CD8-positive, alpha-beta memory T cell (primary cell): ENCODE results near the gene ST7L. TPM values are rescaled to one million over a fixed set of nuclear protein-coding genes. Genes with fewer than 3 reads are reported as not detected.

ENCODE experiments used
- CTCF ChIA-PET: fragments of 350-600 bp; sonication (Branson Sonifier 250); formaldehyde crosslinking; loops from one replicate; lab custom pipeline; 2021; ENCODE audit warnings: antibody characterized with exemption; lab: Charles Lee
- POLR2A ChIA-PET: fragments of 350-600 bp; sonication (Branson Sonifier 250); formaldehyde crosslinking; loops from one replicate; lab custom pipeline; 2021; ENCODE audit warnings: antibody characterized with exemption; lab: Charles Lee
- DNase-seq, 5 donors: peaks; one replicate each; pipeline versions ENCODE4 v3.0.0 to v3.0.0-alpha.2; 2020 to 2022; ENCODE audit warnings: mixed read lengths in 1 of 5
- H3K27ac ChIP-seq: one replicate; pipeline ENCODE4 v1.7.0; 2013; ENCODE audit warnings: low read depth, mild to moderate bottlenecking, low read length, moderate library complexity
- H3K27me3 ChIP-seq: 2 replicates; pipeline ENCODE4 v1.7.0; 2013; ENCODE audit warnings: low read length, mild to moderate bottlenecking; ENCODE audit not compliant: insufficient read depth, poor library complexity, severe bottlenecking
- H3K36me3 ChIP-seq: 2 replicates; pipeline ENCODE4 v1.7.0; 2013; ENCODE audit warnings: mild to moderate bottlenecking, low read length, moderate library complexity; ENCODE audit not compliant: insufficient read depth
- H3K4me1 ChIP-seq: 2 replicates; pipeline ENCODE4 v1.7.0; 2013; ENCODE audit warnings: mild to moderate bottlenecking, low read length, moderate library complexity; ENCODE audit not compliant: insufficient read depth
- H3K4me3 ChIP-seq: 2 replicates; pipeline ENCODE4 v1.7.0; 2013; ENCODE audit warnings: mild to moderate bottlenecking, low read length
- H3K9me3 ChIP-seq: 2 replicates; pipeline ENCODE4 v1.7.0; 2013; ENCODE audit warnings: mild to moderate bottlenecking, low read length
- H3K27ac Mint-ChIP-seq, 8 donors: one replicate each; pipeline ENCODE4 v1.8.0; 2020 to 2021; ENCODE audit warnings: mixed read lengths in 8 of 8, mild to moderate bottlenecking in 6 of 8, inconsistent platforms in 3 of 8, moderate library complexity in 3 of 8
- H3K27me3 Mint-ChIP-seq, 2 donors: one replicate each; pipeline ENCODE4 v1.8.0; 2020 to 2021; ENCODE audit warnings: mixed read lengths in 2 of 2, mild to moderate bottlenecking in 1 of 2, moderate library complexity in 1 of 2
- H3K36me3 Mint-ChIP-seq, 3 donors: one replicate each; pipeline ENCODE4 v1.8.0; 2020 to 2021; ENCODE audit warnings: mixed read lengths in 3 of 3, inconsistent platforms in 1 of 3, mild to moderate bottlenecking in 1 of 3
- H3K4me1 Mint-ChIP-seq, 3 donors: one replicate each; pipeline ENCODE4 v1.8.0; 2020 to 2021; ENCODE audit warnings: mixed read lengths in 3 of 3, inconsistent platforms in 1 of 3, mild to moderate bottlenecking in 1 of 3
- H3K4me3 Mint-ChIP-seq, 7 donors: one replicate each; pipeline ENCODE4 v1.8.0; 2020 to 2021; ENCODE audit warnings: mixed read lengths in 7 of 7, mild to moderate bottlenecking in 6 of 7, moderate library complexity in 4 of 7, inconsistent platforms in 2 of 7
- H3K9me3 Mint-ChIP-seq, 5 donors: one replicate each; pipeline ENCODE4 v1.8.0; 2020 to 2022; ENCODE audit warnings: mixed read lengths in 5 of 5, mild to moderate bottlenecking in 3 of 5, moderate library complexity in 2 of 5, inconsistent platforms in 1 of 5
- polyA plus RNA-seq: library from polyadenylated mRNA; unstranded; fragments of 300-500 nt; fragmentation: Illumina TruSeq; gene quantifications from one replicate; pipeline ENCODE4 v1.2.3, GENCODE V29; 2021
- total RNA-seq, 2 experiments: library from RNA; stranded (reverse); gene quantifications; one replicate each; pipeline ENCODE4 v1.2.3, GENCODE V29; 2021

ST7L gene
- total and polyA plus RNA-seq, 3 experiments from 2014 or later, result 11.3 to 12.2 (median 11.6) TPM

DNA sequence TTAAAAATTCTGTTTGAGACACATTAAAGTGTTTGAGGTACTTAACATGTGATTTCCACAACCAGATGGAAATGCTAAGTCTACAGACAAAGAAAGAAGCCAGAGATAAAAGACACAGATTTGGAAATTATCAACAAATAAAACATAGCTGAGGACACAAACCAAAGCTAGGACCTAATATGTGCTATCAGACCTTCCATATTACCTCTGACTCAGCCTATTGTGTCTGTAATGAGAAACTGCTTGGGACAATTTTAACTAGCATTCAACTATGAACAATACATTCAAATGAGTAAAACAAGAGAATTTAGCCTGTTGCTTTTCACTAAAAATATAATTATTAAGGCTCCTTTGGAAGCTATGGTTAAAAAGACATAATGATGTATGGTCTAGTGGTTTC lies 55.6 kb downstream of the ST7L start:
- H3K36me3 ChIP-seq, result no peaks in the 10 kb centered on the region
- no peaks in the 10 kb centered on the region for H3K9me3 Mint-ChIP-seq
- CTCF ChIA-PET, result no interaction called here
- no peaks in the 10 kb centered on the region for H3K27me3 ChIP-seq
- POLR2A ChIA-PET, result no interaction called here
- no peak overlapping the region for H3K27ac Mint-ChIP-seq
- no peaks in the 10 kb centered on the region for H3K4me1 ChIP-seq
- no peak overlapping the region for H3K27ac ChIP-seq
- no peaks in the 10 kb centered on the region for H3K4me1 Mint-ChIP-seq
- no peaks in the 10 kb centered on the region for H3K9me3 ChIP-seq
- no peaks in the 10 kb centered on the region for H3K27me3 Mint-ChIP-seq
- peaks cover 0 to 18% (median 2%) of the 10 kb centered on the region in 3 donors for H3K36me3 Mint-ChIP-seq
- no peak overlapping the region for H3K4me3 Mint-ChIP-seq
- H3K4me3 ChIP-seq, result no peak overlapping the region
- DNase-seq, result no peak

- no peaks in the 10 kb centered on the region for H3K4me1 Mint-ChIP-seq
Observed at GRCh38 chr1:112558634-112559033, 60.3 kb downstream of the ST7L start.

GRCh38 chr1:112557385-112557784 lies 61.6 kb downstream of the ST7L start:
- Mint-ChIP-seq H3K4me3 (no peak overlapping the region), H3K27ac (peak overlapping the region in 2 of 8 donors; percentile 6 to 19), H3K4me1 (no peaks in the 10 kb centered on the region), H3K36me3 (peaks cover 4 to 20% (median 6%) of the 10 kb centered on the region in 3 donors), H3K9me3 (no peaks in the 10 kb centered on the region), H3K27me3 (no peaks in the 10 kb centered on the region)
- H3K27ac ChIP-seq, result no peak overlapping the region
- no peaks in the 10 kb centered on the region for H3K9me3 ChIP-seq
- H3K4me3 ChIP-seq, result no peak overlapping the region
- ChIA-PET POLR2A (no interaction called here), CTCF (no interaction called here)
- no peak for DNase-seq
- no peaks in the 10 kb centered on the region for H3K4me1 ChIP-seq
- no peaks in the 10 kb centered on the region for H3K27me3 ChIP-seq
- H3K36me3 ChIP-seq, result no peaks in the 10 kb centered on the region

More at GRCh38 chr1:112558634-112559033, 60.3 kb downstream of the ST7L start:
- POLR2A ChIA-PET, result no interaction called here
- Mint-ChIP-seq H3K9me3 (no peaks in the 10 kb centered on the region), H3K4me3 (no peak overlapping the region), H3K27me3 (no peaks in the 10 kb centered on the region), H3K36me3 (peaks cover 4 to 20% (median 6%) of the 10 kb centered on the region in 3 donors), H3K27ac (no peak overlapping the region)
- no peaks in the 10 kb centered on the region for H3K4me1 ChIP-seq
- H3K27me3 ChIP-seq, result no peaks in the 10 kb centered on the region
- H3K4me3 ChIP-seq, result no peak overlapping the region
- H3K27ac ChIP-seq, result no peak overlapping the region
- H3K9me3 ChIP-seq, result no peaks in the 10 kb centered on the region
- no peak for DNase-seq
- H3K36me3 ChIP-seq, result no peaks in the 10 kb centered on the region
- CTCF ChIA-PET, result no interaction called here

- ChIA-PET CTCF (interaction anchor here (1.1 kb wide), 1 partner anchor 121 kb away, joined by 3 read pairs; no protein-coding TSS in a partner anchor), POLR2A (no interaction called here)
- DNase-seq, result no peak
- no peaks in the 10 kb centered on the region for H3K27me3 Mint-ChIP-seq
- peak overlapping the region in 1 of 8 donors; percentile 3 for H3K27ac Mint-ChIP-seq
- Histone ChIP-seq H3K9me3 (no peaks in the 10 kb centered on the region), H3K4me3 (no peak overlapping the region), H3K27me3 (no peaks in the 10 kb centered on the region), H3K4me1 (no peaks in the 10 kb centered on the region), H3K27ac (no peak overlapping the region), H3K36me3 (no peaks in the 10 kb centered on the region)
- H3K36me3 Mint-ChIP-seq, result peaks cover 4 to 29% (median 10%) of the 10 kb centered on the region in 3 donors
- no peaks in the 10 kb centered on the region for H3K9me3 Mint-ChIP-seq
- no peak overlapping the region for H3K4me3 Mint-ChIP-seq
- H3K4me1 Mint-ChIP-seq, result no peaks in the 10 kb centered on the region
Observed at GRCh38 chr1:112554411-112554810, 64.5 kb downstream of the ST7L start.

DNA sequence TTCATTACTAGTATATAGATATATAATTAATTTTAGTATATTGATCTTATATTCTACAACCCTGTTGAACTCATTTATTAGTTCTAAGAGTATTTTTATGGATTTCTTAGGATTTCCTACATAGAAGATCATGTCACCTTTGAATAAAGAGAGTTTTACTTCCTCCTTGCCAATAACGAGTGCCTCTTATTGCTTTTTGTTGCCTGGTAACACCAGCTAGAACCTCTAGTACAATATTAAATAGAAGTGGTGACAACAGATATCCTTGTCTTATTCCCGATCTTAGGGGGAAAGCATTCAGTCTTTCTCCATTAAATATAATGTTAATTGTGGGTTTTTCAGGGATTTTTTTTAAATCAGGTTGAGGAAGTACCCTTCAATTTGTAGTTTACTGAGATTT lies 69.4 kb downstream of the ST7L start:
- Mint-ChIP-seq H3K4me1 (no peaks in the 10 kb centered on the region), H3K4me3 (no peak overlapping the region), H3K27ac (no peak overlapping the region), H3K9me3 (no peaks in the 10 kb centered on the region), H3K36me3 (peaks cover under 1 to 29% (median 9%) of the 10 kb centered on the region in 3 donors), H3K27me3 (no peaks in the 10 kb centered on the region)
- H3K36me3 ChIP-seq, result no peaks in the 10 kb centered on the region
- no peak overlapping the region for H3K27ac ChIP-seq
- H3K9me3 ChIP-seq, result no peaks in the 10 kb centered on the region
- no peak for DNase-seq
- H3K27me3 ChIP-seq, result no peaks in the 10 kb centered on the region
- POLR2A ChIA-PET, result no interaction called here
- H3K4me3 ChIP-seq, result no peak overlapping the region
- CTCF ChIA-PET, result no interaction called here
- H3K4me1 ChIP-seq, result no peaks in the 10 kb centered on the region

GRCh38 chr1:112548547-112548946 lies 70.4 kb downstream of the ST7L start:
- H3K9me3 Mint-ChIP-seq, result no peaks in the 10 kb centered on the region
- Histone ChIP-seq H3K27ac (no peak overlapping the region), H3K4me1 (no peaks in the 10 kb centered on the region), H3K4me3 (no peak overlapping the region), H3K9me3 (no peaks in the 10 kb centered on the region), H3K27me3 (no peaks in the 10 kb centered on the region), H3K36me3 (no peaks in the 10 kb centered on the region)
- no peak overlapping the region for H3K4me3 Mint-ChIP-seq
- CTCF ChIA-PET, result no interaction called here
- no peak overlapping the region for H3K27ac Mint-ChIP-seq
- H3K36me3 Mint-ChIP-seq, result peaks cover 0 to 30% (median 9%) of the 10 kb centered on the region in 3 donors
- H3K27me3 Mint-ChIP-seq, result no peaks in the 10 kb centered on the region
- no peaks in the 10 kb centered on the region for H3K4me1 Mint-ChIP-seq
- POLR2A ChIA-PET, result no interaction called here
- DNase-seq, result no peak

GRCh38 chr1:112546076-112546475 lies 72.9 kb downstream of the ST7L start:
- CTCF ChIA-PET, result no interaction called here
- H3K9me3 ChIP-seq, result no peaks in the 10 kb centered on the region
- POLR2A ChIA-PET, result no interaction called here
- H3K4me3 ChIP-seq, result no peak overlapping the region
- no peaks in the 10 kb centered on the region for H3K36me3 ChIP-seq
- Mint-ChIP-seq H3K9me3 (no peaks in the 10 kb centered on the region), H3K27me3 (no peaks in the 10 kb centered on the region), H3K36me3 (peaks cover 0 to 34% (median 12%) of the 10 kb centered on the region in 3 donors), H3K4me3 (no peak overlapping the region), H3K27ac (no peak overlapping the region), H3K4me1 (no peaks in the 10 kb centered on the region)
- no peak for DNase-seq
- no peaks in the 10 kb centered on the region for H3K4me1 ChIP-seq
- H3K27me3 ChIP-seq, result no peaks in the 10 kb centered on the region
- no peak overlapping the region for H3K27ac ChIP-seq

- no peaks in the 10 kb centered on the region for H3K27me3 Mint-ChIP-seq
- Histone ChIP-seq H3K36me3 (no peaks in the 10 kb centered on the region), H3K27me3 (no peaks in the 10 kb centered on the region), H3K27ac (no peak overlapping the region), H3K9me3 (no peaks in the 10 kb centered on the region), H3K4me1 (no peaks in the 10 kb centered on the region), H3K4me3 (no peak overlapping the region)
- no peak overlapping the region for H3K27ac Mint-ChIP-seq
- ChIA-PET POLR2A (no interaction called here), CTCF (interaction anchor here (1.5 kb wide), 1 partner anchor 14 kb away, joined by 3 read pairs; no protein-coding TSS in a partner anchor)
- no peak overlapping the region for H3K4me3 Mint-ChIP-seq
- H3K36me3 Mint-ChIP-seq, result peaks cover 0 to 37% (median 17%) of the 10 kb centered on the region in 3 donors
- no peak for DNase-seq
- H3K9me3 Mint-ChIP-seq, result no peaks in the 10 kb centered on the region
- no peaks in the 10 kb centered on the region for H3K4me1 Mint-ChIP-seq
Observed at GRCh38 chr1:112544751-112545150, 74.2 kb downstream of the ST7L start.
